Measurements from ENCODE around the gene OPN5.

OPN5 gene

GRCh38 chr6:47787620-47788497 lies 6.0 kb downstream of the OPN5 start:
- peak overlapping the region; percentile 7 for H3K4me3 ChIP-seq (ENCODE audit: low read depth, low read length)
- peak; percentile 27 for DNase-seq (ENCODE audit: low read depth)

DNA sequence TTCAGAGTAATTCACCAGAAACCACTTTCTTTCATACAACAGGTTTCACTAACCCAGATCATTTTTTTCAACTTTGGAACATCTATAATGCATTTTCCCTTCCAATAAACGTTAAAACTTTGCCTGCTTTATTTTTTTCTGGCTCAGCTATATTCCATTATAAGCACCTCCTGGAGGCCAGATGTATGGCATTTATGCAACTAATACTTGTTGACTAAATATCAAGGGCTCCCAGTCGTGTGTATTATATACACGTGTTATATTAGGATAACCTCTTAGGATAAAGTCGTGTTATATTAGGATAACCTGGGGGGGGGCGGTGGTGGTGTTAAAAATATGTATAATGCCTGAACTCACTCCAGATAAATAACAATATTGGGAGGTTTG lies 6.7 kb downstream of the OPN5 start:
- H3K4me3 ChIP-seq (ENCODE audit: low read depth, low read length): no peak overlapping the region

DNA sequence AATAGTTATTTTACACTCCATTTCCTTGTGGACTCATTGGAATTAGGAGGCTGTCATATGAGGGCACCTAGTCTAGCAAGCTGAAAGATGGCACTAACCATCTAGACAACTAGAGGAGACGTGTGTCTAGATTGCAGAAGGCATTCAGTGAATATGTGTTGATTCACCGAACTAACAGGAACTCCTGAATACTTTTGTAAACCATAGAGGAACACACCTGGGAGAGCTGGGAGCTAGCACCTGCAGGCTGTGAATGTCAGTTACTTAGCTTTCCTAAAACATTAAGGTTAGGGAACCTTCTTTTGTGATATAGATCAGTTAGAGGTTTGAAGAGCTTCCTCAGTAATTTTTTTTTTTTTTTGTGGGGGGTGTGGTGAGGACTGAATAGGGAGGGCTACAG lies 7.7 kb downstream of the OPN5 start:
- no peak for DNase-seq (ENCODE audit: low read depth)
- no peak overlapping the region for H3K4me3 ChIP-seq (ENCODE audit: low read depth, low read length)

More for the DNA sequence above, 6.7 kb downstream of the OPN5 start:
- no peak for DNase-seq (ENCODE audit: low read depth)

- DNase-seq (ENCODE audit: low read depth): no peak
- no peak overlapping the region for H3K4me3 ChIP-seq (ENCODE audit: low read depth, low read length)
Measured at GRCh38 chr6:47792216-47792733, 10.4 kb downstream of the OPN5 start.

GRCh38 chr6:47794577-47795135 lies 12.8 kb downstream of the OPN5 start:
- no peak overlapping the region for H3K4me3 ChIP-seq (ENCODE audit: low read depth, low read length)
- DNase-seq (ENCODE audit: low read depth): no peak

DNA sequence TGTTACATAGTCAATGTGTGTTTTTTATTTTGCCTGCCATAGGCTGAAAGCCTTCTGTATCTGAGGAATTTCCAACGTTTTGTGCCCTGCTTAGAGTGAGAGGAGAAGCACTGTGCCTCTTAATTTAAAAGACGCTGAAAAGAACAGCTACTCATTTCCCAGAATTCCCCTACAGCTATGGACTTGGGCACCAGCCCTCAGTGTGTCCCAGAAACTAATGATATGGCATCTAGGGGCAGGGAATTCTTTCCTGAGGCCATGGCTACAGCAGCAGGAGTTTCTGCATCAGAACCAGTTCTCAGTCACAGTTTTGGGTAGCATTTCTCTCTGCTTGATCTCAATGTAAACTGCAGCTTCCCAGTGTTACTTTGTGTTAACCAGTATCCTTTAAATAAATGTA lies 20.2 kb downstream of the OPN5 start:
- DNase-seq (ENCODE audit: low read depth): no peak
- no peak overlapping the region for H3K4me3 ChIP-seq (ENCODE audit: low read depth, low read length)

DNA sequence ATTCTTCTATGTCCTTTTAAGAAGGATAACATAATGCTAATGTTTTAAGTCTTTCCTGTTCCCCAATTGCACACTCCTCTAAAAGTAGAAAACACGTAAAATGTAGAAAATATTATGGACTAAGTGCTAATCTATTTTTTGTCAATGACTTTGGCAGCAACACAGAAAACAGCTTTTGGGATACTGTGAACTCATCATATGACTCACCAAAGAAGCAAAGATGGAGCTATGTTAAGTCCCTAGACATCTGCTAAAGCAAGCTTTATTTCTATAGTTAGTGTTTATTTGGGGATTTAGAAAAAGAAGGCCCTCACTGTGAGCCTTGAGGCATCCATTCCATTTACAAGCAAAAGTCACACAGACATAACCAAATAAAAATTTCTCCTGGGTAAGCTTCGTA lies 23.0 kb downstream of the OPN5 start:
- DNase-seq (ENCODE audit: low read depth): no peak
- H3K4me3 ChIP-seq (ENCODE audit: low read depth, low read length): no peak overlapping the region

DNA sequence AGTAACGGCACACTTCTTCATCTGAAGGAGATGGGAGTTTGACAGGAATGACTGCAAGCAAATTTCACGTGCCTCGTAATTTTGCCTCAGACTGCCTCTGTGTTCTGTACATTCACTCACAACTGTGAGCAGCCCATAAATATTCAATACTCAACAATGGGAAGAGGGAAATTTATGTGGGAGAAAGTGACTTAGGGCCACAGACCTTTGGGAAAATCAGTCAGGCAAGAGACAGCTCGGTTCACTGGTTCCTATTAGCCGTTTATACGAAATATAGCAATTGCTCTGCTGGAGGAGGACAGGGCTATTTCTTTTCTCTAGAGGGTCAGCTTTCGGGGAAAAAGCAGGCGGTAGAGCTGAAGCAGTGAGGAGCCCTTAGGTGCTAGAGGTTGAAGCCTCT lies 28.0 kb downstream of the OPN5 start:
- no peak overlapping the region for H3K4me3 ChIP-seq (ENCODE audit: low read depth, low read length)
- no peak for DNase-seq (ENCODE audit: low read depth)

DNA sequence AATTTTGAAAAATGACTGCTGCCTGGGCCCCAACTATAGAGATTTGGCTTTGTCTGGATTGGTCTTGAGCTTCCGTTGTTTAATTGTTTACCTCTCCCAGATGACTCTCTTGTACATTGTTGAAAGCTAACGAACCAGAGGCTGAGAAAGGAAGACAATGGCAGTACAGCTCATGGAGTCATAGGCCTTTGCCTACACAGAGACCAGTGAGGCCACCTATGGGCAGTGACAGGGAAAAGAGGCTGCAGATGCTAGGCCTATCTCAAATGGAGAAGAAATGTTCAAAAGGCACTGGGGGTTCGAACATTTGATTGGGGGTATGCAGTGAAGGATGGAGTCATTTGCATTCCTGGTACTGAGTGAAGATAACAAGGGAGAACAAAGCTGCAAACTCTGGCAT lies 29.1 kb downstream of the OPN5 start:
- H3K4me3 ChIP-seq (ENCODE audit: low read depth, low read length): no peak overlapping the region
- DNase-seq (ENCODE audit: low read depth): no peak

DNA sequence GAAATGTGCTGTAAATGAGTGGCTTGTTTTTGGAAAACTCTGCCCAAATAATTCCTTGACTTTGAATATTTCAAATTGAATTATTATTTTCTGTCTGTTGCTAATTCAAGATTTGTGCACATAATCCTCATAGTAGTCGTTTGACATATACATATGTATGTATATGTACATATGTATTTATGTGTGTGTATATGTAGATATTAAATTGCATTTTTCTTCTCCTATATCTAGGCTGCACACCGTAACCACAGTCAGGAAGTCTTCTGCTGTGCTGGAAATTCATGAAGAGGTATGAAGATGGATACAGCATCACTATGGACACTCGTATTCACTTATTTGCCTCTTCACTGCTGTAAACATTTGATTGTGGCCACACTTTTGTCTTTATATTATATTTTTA lies 29.6 kb downstream of the OPN5 start:
- no peak overlapping the region for H3K4me3 ChIP-seq (ENCODE audit: low read depth, low read length)
- DNase-seq (ENCODE audit: low read depth): no peak

DNA sequence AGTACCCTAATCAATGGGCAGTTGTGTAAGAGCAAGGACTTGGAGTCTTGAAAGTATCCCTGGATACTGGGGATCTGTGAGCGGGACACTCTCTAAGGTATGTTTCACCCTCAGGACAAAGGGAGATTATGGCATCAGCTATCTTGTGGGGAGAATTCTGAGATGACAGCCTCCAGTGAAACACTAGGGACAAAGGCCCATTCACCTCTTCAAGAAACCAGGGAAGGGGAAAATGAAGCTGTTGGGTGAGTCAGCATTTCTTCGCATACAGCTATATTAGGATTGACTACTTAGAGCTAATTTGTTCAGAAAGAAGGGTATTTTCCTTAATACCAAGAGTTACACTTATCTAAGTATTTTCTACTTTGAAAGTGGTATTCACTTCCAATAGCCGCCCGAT lies 35.9 kb downstream of the OPN5 start:
- DNase-seq (ENCODE audit: low read depth): no peak
- H3K4me3 ChIP-seq (ENCODE audit: low read depth, low read length): no peak overlapping the region

DNA sequence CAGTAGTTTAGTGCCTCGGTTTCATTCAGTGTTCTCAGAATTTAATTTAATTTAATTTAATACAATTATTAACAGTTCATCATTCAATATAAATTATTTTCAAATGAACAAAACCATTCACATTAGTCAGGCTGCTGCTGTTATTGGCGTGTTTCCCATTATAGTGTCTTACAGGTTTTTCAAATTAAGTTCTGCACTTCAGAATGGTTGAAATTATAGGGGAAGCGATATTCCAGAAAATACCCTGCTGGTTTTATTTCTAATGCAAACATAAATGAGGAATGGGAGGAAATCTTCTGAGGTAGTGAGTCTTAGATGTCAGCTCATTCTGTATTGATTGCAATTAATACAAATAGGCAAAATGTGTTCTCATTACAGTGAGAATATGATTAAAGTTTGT lies 37.6 kb downstream of the OPN5 start:
- DNase-seq (ENCODE audit: low read depth): no peak

DNA sequence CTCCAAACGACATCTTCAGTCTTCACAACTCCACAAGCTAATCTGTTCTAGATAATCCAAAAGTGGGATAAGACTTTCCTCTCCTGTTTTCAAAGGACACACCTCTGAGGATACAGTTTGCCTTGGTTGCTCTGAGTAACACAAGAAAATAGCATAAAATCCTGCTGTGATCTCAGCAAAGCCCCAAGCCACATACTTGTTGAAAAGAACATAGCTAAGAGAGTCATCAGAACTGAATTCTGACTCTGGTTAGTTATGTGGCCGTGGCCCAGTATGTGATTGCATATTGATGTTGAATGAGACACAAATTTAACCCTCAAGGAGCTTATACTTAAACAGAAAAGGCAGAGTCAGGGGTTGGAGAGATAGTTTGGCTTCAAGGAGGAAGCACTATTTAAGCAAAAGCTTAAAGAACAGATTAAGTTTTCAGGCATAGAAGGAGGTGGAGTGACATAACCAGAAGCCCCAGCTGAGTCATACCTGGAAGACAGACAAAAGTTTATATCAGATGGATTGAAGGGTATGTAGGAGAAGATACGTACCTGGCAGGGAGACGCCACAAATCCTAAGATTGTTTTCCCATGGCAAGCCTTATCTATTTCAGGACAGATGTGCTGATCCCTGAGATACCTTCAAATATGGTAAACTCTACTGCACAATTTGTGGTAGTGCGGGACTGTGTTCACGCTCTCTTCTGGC lies 41.2 kb downstream of the OPN5 start:
- no peak overlapping the region for H3K4me3 ChIP-seq (ENCODE audit: low read depth, low read length)
- no peak for DNase-seq (ENCODE audit: low read depth)

More for the DNA sequence above, 37.6 kb downstream of the OPN5 start:
- no peak overlapping the region for H3K4me3 ChIP-seq (ENCODE audit: low read depth, low read length)

- DNase-seq (ENCODE audit: low read depth): no peak
- no peak overlapping the region for H3K4me3 ChIP-seq (ENCODE audit: low read depth, low read length)
Measured at GRCh38 chr6:47832386-47833100, 50.7 kb downstream of the OPN5 start.

- no peak for DNase-seq (ENCODE audit: low read depth)
- no peak overlapping the region for H3K4me3 ChIP-seq (ENCODE audit: low read depth, low read length)
Measured at GRCh38 chr6:47834196-47834595, 52.4 kb downstream of the OPN5 start.

- DNase-seq (ENCODE audit: low read depth): no peak
- H3K4me3 ChIP-seq (ENCODE audit: low read depth, low read length): no peak overlapping the region
Measured at GRCh38 chr6:47836046-47836445, 54.2 kb downstream of the OPN5 start.

GRCh38 chr6:47836639-47837038 lies 54.8 kb downstream of the OPN5 start:
- DNase-seq (ENCODE audit: low read depth): no peak
- H3K4me3 ChIP-seq (ENCODE audit: low read depth, low read length): no peak overlapping the region

DNA sequence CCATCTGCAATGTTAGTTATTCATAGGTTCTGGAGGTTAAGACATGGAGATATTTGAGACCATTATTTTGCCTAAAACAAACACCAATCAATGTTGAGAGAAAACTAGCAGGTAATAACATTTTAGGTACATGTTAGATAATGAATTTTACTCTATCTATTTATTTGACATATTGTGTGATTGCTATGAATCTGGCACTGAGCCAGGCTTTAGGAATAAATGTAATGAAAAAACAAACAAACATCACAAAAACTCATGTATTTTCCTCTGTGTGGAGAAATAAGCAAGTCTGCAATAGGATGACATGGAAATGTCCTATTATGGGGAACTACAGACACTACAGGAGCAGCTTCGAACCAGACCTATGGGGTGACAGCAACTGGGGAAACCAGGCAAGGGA lies 57.8 kb downstream of the OPN5 start:
- DNase-seq (ENCODE audit: low read depth): no peak
- H3K4me3 ChIP-seq (ENCODE audit: low read depth, low read length): no peak overlapping the region

- H3K4me3 ChIP-seq (ENCODE audit: low read depth, low read length): no peak overlapping the region
- no peak for DNase-seq (ENCODE audit: low read depth)
Measured at GRCh38 chr6:47844881-47845280, 63.0 kb downstream of the OPN5 start.

- DNase-seq (ENCODE audit: low read depth): no peak
- no peak overlapping the region for H3K4me3 ChIP-seq (ENCODE audit: low read depth, low read length)
Measured at GRCh38 chr6:47846752-47847151, 64.9 kb downstream of the OPN5 start.
